ENCODE measurements around the gene BAG5.
A peak's percentile ranks its signal among the peaks of the same experiment; 100 is the strongest.
"Not testable (repeated sequence)": the region's sequence is repeated elsewhere in the genome, so short reads cannot be mapped to it uniquely, and the experiment has no call there.

Gene BAG5

GRCh38 chr14:103522649-103523574 lies 39.5 kb downstream of the BAG5 start, which contains the start of gene CKB:
Gene CKB (minus strand): TSS chr14:103522830. CDS start chr14:103522493, 337 bp downstream.
- peak; percentile 93 for DNase-seq (ENCODE audit: low spot score)

GRCh38 chr14:103521951-103522563 lies 40.4 kb downstream of the BAG5 start:
- no peak for DNase-seq (ENCODE audit: low spot score)

- DNase-seq (ENCODE audit: low spot score) = no peak
Measured at GRCh38 chr14:103521438-103521950, 41.0 kb downstream of the BAG5 start.

- DNase-seq (ENCODE audit: low spot score) = peak; percentile 85
Measured at GRCh38 chr14:103520657-103521437, 41.6 kb downstream of the BAG5 start.

GRCh38 chr14:103520269-103520656 lies 42.2 kb downstream of the BAG5 start:
- DNase-seq (ENCODE audit: low spot score) = no peak

GRCh38 chr14:103519837-103520212 lies 42.6 kb downstream of the BAG5 start:
- peak; percentile 57 for DNase-seq (ENCODE audit: low spot score)

GRCh38 chr14:103519043-103519836 lies 43.2 kb downstream of the BAG5 start:
- DNase-seq (ENCODE audit: low spot score) = peak; percentile 59

GRCh38 chr14:103518422-103519042 lies 43.9 kb downstream of the BAG5 start:
- DNase-seq (ENCODE audit: low spot score) = peak; percentile 91

GRCh38 chr14:103517721-103518421 lies 44.6 kb downstream of the BAG5 start:
- no peak for DNase-seq (ENCODE audit: low spot score)

GRCh38 chr14:103517174-103517566 lies 45.3 kb downstream of the BAG5 start:
- DNase-seq (ENCODE audit: low spot score) = no peak

- DNase-seq (ENCODE audit: low spot score) = no peak
Measured at GRCh38 chr14:103516426-103517173, 45.9 kb downstream of the BAG5 start.

GRCh38 chr14:103514596-103515421 lies 47.6 kb downstream of the BAG5 start:
- DNase-seq (ENCODE audit: low spot score) = no peak

GRCh38 chr14:103512701-103513611 lies 49.5 kb downstream of the BAG5 start:
- DNase-seq (ENCODE audit: low spot score) = peak; percentile 40

- DNase-seq (ENCODE audit: low spot score) = not testable (repeated sequence)
Measured at GRCh38 chr14:103512180-103512579, 50.3 kb downstream of the BAG5 start.

GRCh38 chr14:103510724-103511693 lies 51.4 kb downstream of the BAG5 start:
- peak; percentile 1 for DNase-seq (ENCODE audit: low spot score)

Data from hepatic stellate cell (primary cell).